ENCODE data around the gene NTNG1.

DNA sequence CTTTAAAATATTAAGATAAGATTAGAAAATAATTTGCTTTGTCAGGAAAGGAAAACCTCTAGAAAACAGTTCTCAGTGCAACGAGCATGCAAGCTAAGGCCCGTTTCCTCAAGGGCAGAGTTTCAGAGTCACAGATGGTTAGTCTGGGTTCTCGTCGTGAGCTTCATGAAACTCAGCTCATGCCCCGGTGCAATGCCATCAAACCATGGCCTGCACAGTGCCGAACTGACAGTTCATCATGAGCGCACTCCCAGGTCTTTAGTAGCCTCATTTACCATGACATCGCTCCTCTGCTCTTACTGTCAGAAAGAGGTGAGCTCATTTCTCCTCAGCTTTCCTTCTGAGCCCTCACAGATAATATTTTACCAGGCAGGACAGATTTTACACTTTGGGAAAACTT lies 319.2 kb downstream of the NTNG1 start:
- no peak for TF ChIP-seq POLR2A (IDR thresholded peaks at IDR 0.05; ENCODE audit: low read depth)
- TF ChIP-seq, protein P1, sequence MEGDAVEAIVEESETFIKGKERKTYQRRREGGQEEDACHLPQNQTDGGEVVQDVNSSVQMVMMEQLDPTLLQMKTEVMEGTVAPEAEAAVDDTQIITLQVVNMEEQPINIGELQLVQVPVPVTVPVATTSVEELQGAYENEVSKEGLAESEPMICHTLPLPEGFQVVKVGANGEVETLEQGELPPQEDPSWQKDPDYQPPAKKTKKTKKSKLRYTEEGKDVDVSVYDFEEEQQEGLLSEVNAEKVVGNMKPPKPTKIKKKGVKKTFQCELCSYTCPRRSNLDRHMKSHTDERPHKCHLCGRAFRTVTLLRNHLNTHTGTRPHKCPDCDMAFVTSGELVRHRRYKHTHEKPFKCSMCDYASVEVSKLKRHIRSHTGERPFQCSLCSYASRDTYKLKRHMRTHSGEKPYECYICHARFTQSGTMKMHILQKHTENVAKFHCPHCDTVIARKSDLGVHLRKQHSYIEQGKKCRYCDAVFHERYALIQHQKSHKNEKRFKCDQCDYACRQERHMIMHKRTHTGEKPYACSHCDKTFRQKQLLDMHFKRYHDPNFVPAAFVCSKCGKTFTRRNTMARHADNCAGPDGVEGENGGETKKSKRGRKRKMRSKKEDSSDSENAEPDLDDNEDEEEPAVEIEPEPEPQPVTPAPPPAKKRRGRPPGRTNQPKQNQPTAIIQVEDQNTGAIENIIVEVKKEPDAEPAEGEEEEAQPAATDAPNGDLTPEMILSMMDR (IDR thresholded peaks at IDR 0.05): no peak
- no peak for TF ChIP-seq EP300 (IDR thresholded peaks at IDR 0.05)
- TF ChIP-seq POLR2AphosphoS5 (IDR thresholded peaks at IDR 0.05): no peak

Measured in esophagus muscularis mucosa (tissue), 4 donors.